HG02623 (cell line): Measurements from ENCODE around the gene TMEM184B.

Experiments
- ATAC-seq: cut with Tn5 transposase; IDR thresholded peaks from one replicate; pipeline ENCODE4 v1.9.1; 2021; ENCODE audit warnings: moderate library complexity; ENCODE audit not compliant: unreplicated experiment

TMEM184B gene

GRCh38 chr22:38272373-38273134, at the start of gene TMEM184B:
TSS of gene TMEM184B (minus strand) at chr22:38273010. CDS start at chr22:38247961, 25,049 bp downstream.
- ATAC-seq, result peak; percentile 66

GRCh38 chr22:38320605-38321402, 48.0 kb upstream of the TMEM184B start:
- no peak for ATAC-seq

- ATAC-seq, result no peak
These were observed 46.3 kb upstream of the TMEM184B start for GRCh38 chr22:38318792-38319773.

- ATAC-seq, result no peak
These were observed 45.3 kb upstream of the TMEM184B start for GRCh38 chr22:38317995-38318715.

GRCh38 chr22:38317122-38317994, 44.5 kb upstream of the TMEM184B start, which contains the start of gene CSNK1E:
TSS of gene CSNK1E (minus strand) at chr22:38317433. CDS start at chr22:38314157, 3,276 bp downstream.
- ATAC-seq, result peak; percentile 45

GRCh38 chr22:38316364-38317121, 43.7 kb upstream of the TMEM184B start:
- peak; percentile 29 for ATAC-seq

- no peak for ATAC-seq
These were observed 43.1 kb upstream of the TMEM184B start for GRCh38 chr22:38315823-38316363.

GRCh38 chr22:38314933-38315822, 42.4 kb upstream of the TMEM184B start:
- ATAC-seq, result no peak

- no peak for ATAC-seq
These were observed 41.5 kb upstream of the TMEM184B start for GRCh38 chr22:38314051-38314932.

GRCh38 chr22:38313384-38313955, 40.7 kb upstream of the TMEM184B start:
- no peak for ATAC-seq

- no peak for ATAC-seq
These were observed 39.5 kb upstream of the TMEM184B start for GRCh38 chr22:38312261-38312800.

- ATAC-seq, result no peak
These were observed 38.5 kb upstream of the TMEM184B start for GRCh38 chr22:38311323-38311620.

GRCh38 chr22:38310518-38311322, 37.9 kb upstream of the TMEM184B start:
- ATAC-seq, result no peak

GRCh38 chr22:38309614-38310517, 37.1 kb upstream of the TMEM184B start:
- no peak for ATAC-seq
